Measurements from ENCODE around the gene YBX2.

The YBX2 gene

GRCh38 chr17:7330638-7331015 lies 36.2 kb upstream of the YBX2 start:
- H3K4me1 ChIP-seq (ENCODE audit: control insufficient read depth, insufficient read depth, low read length, poor library complexity, severe bottlenecking): no peaks in the 10 kb centered on the region
- H3K27ac ChIP-seq (ENCODE audit: low read depth, low read length, severe bottlenecking): peak overlapping the region; percentile 89
- no peaks in the 10 kb centered on the region for H3K9me3 ChIP-seq (ENCODE audit: control insufficient read depth, low read length)
- H3K4me3 ChIP-seq (ENCODE audit: extremely low read depth, insufficient read depth, low read length, poor library complexity, severe bottlenecking): peak overlapping the region; percentile 88
- WGBS, 2 experiments (ENCODE audit: insufficient coverage in 2 of 2): 78 to 81% methylated on average over 9 to 11 of the region's 13 CpGs
- H3K36me3 ChIP-seq (ENCODE audit: control insufficient read depth, insufficient read depth, low read length): peaks cover 17% of the 10 kb centered on the region

GRCh38 chr17:7329997-7330637 lies 35.7 kb upstream of the YBX2 start:
- Histone ChIP-seq H3K4me1 (ENCODE audit: control insufficient read depth, insufficient read depth, low read length, poor library complexity, severe bottlenecking) (no peaks in the 10 kb centered on the region), H3K36me3 (ENCODE audit: control insufficient read depth, insufficient read depth, low read length) (peaks cover 21% of the 10 kb centered on the region), H3K4me3 (ENCODE audit: extremely low read depth, insufficient read depth, low read length, poor library complexity, severe bottlenecking) (peak overlapping the region; percentile 88), H3K27ac (ENCODE audit: low read depth, low read length, severe bottlenecking) (peak overlapping the region; percentile 89), H3K9me3 (ENCODE audit: control insufficient read depth, low read length) (no peaks in the 10 kb centered on the region)
- WGBS, 2 experiments (ENCODE audit: insufficient coverage in 2 of 2): 5% methylated on average over 29 to 30 of the region's 34 CpGs

GRCh38 chr17:7329374-7329996 lies 35.0 kb upstream of the YBX2 start:
- WGBS, 2 experiments (ENCODE audit: insufficient coverage in 2 of 2): 0% methylated on average over 36 to 39 of the region's 43 CpGs

GRCh38 chr17:7328840-7329373 lies 34.5 kb upstream of the YBX2 start, which contains the start of gene NEURL4:
Gene NEURL4, minus strand, starts transcription at chr17:7329335. Its CDS starts 23 bp downstream, at chr17:7329312.
- WGBS, 2 experiments (ENCODE audit: insufficient coverage in 2 of 2): 0% methylated on average over 28 to 34 of the region's 50 CpGs
- peak within 1 kb of the TSS; percentile 89 for H3K27ac ChIP-seq (ENCODE audit: low read depth, low read length, severe bottlenecking)
- H3K4me1 ChIP-seq (ENCODE audit: control insufficient read depth, insufficient read depth, low read length, poor library complexity, severe bottlenecking): no peaks in the 10 kb centered on the region
- peak within 1 kb of the TSS; percentile 88 for H3K4me3 ChIP-seq (ENCODE audit: extremely low read depth, insufficient read depth, low read length, poor library complexity, severe bottlenecking)
- peaks cover 29% of the 10 kb centered on the region for H3K36me3 ChIP-seq (ENCODE audit: control insufficient read depth, insufficient read depth, low read length)
- no peaks in the 10 kb centered on the region for H3K9me3 ChIP-seq (ENCODE audit: control insufficient read depth, low read length)

More at GRCh38 chr17:7329374-7329996, 35.0 kb upstream of the YBX2 start:
- Histone ChIP-seq H3K9me3 (ENCODE audit: control insufficient read depth, low read length) (no peaks in the 10 kb centered on the region), H3K4me1 (ENCODE audit: control insufficient read depth, insufficient read depth, low read length, poor library complexity, severe bottlenecking) (no peaks in the 10 kb centered on the region), H3K36me3 (ENCODE audit: control insufficient read depth, insufficient read depth, low read length) (peaks cover 25% of the 10 kb centered on the region), H3K27ac (ENCODE audit: low read depth, low read length, severe bottlenecking) (peak overlapping the region; percentile 89), H3K4me3 (ENCODE audit: extremely low read depth, insufficient read depth, low read length, poor library complexity, severe bottlenecking) (peak overlapping the region; percentile 88)

GRCh38 chr17:7328009-7328408 lies 33.6 kb upstream of the YBX2 start:
- Histone ChIP-seq H3K4me1 (ENCODE audit: control insufficient read depth, insufficient read depth, low read length, poor library complexity, severe bottlenecking) (no peaks in the 10 kb centered on the region), H3K4me3 (ENCODE audit: extremely low read depth, insufficient read depth, low read length, poor library complexity, severe bottlenecking) (peak overlapping the region; percentile 88), H3K27ac (ENCODE audit: low read depth, low read length, severe bottlenecking) (no peak overlapping the region), H3K9me3 (ENCODE audit: control insufficient read depth, low read length) (no peaks in the 10 kb centered on the region), H3K36me3 (ENCODE audit: control insufficient read depth, insufficient read depth, low read length) (peaks cover 38% of the 10 kb centered on the region)
- WGBS, 2 experiments (ENCODE audit: insufficient coverage in 2 of 2): 100% methylated on average over 1 of the region's 1 CpG

GRCh38 chr17:7327501-7327900 lies 33.1 kb upstream of the YBX2 start:
- Histone ChIP-seq H3K4me3 (ENCODE audit: extremely low read depth, insufficient read depth, low read length, poor library complexity, severe bottlenecking) (no peak overlapping the region), H3K4me1 (ENCODE audit: control insufficient read depth, insufficient read depth, low read length, poor library complexity, severe bottlenecking) (no peaks in the 10 kb centered on the region), H3K36me3 (ENCODE audit: control insufficient read depth, insufficient read depth, low read length) (peaks cover 43% of the 10 kb centered on the region), H3K27ac (ENCODE audit: low read depth, low read length, severe bottlenecking) (no peak overlapping the region), H3K9me3 (ENCODE audit: control insufficient read depth, low read length) (no peaks in the 10 kb centered on the region)
- 95 to 98% methylated on average over 11 to 16 of the region's 17 CpGs for WGBS, 2 experiments (ENCODE audit: insufficient coverage in 2 of 2)

GRCh38 chr17:7327056-7327455 lies 32.6 kb upstream of the YBX2 start:
- peaks cover 47% of the 10 kb centered on the region for H3K36me3 ChIP-seq (ENCODE audit: control insufficient read depth, insufficient read depth, low read length)
- WGBS, 2 experiments (ENCODE audit: insufficient coverage in 2 of 2): 83% methylated on average over 1 of the region's 7 CpGs; no CpG with 5 or more reads in 1 of the 2 experiments

GRCh38 chr17:7326186-7326585 lies 31.7 kb upstream of the YBX2 start:
- no peaks in the 10 kb centered on the region for H3K4me1 ChIP-seq (ENCODE audit: control insufficient read depth, insufficient read depth, low read length, poor library complexity, severe bottlenecking)
- no peak overlapping the region for H3K27ac ChIP-seq (ENCODE audit: low read depth, low read length, severe bottlenecking)
- WGBS, 2 experiments (ENCODE audit: insufficient coverage in 2 of 2): 83 to 97% methylated on average over 5 to 6 of the region's 11 CpGs
- peaks cover 55% of the 10 kb centered on the region for H3K36me3 ChIP-seq (ENCODE audit: control insufficient read depth, insufficient read depth, low read length)
- H3K4me3 ChIP-seq (ENCODE audit: extremely low read depth, insufficient read depth, low read length, poor library complexity, severe bottlenecking): no peak overlapping the region
- H3K9me3 ChIP-seq (ENCODE audit: control insufficient read depth, low read length): no peaks in the 10 kb centered on the region

More at GRCh38 chr17:7327056-7327455, 32.6 kb upstream of the YBX2 start:
- H3K4me1 ChIP-seq (ENCODE audit: control insufficient read depth, insufficient read depth, low read length, poor library complexity, severe bottlenecking): no peaks in the 10 kb centered on the region
- H3K4me3 ChIP-seq (ENCODE audit: extremely low read depth, insufficient read depth, low read length, poor library complexity, severe bottlenecking): no peak overlapping the region
- H3K9me3 ChIP-seq (ENCODE audit: control insufficient read depth, low read length): no peaks in the 10 kb centered on the region
- no peak overlapping the region for H3K27ac ChIP-seq (ENCODE audit: low read depth, low read length, severe bottlenecking)

GRCh38 chr17:7325031-7325528 lies 30.6 kb upstream of the YBX2 start:
- Histone ChIP-seq H3K4me1 (ENCODE audit: control insufficient read depth, insufficient read depth, low read length, poor library complexity, severe bottlenecking) (no peaks in the 10 kb centered on the region), H3K4me3 (ENCODE audit: extremely low read depth, insufficient read depth, low read length, poor library complexity, severe bottlenecking) (no peak overlapping the region), H3K36me3 (ENCODE audit: control insufficient read depth, insufficient read depth, low read length) (peaks cover 66% of the 10 kb centered on the region), H3K9me3 (ENCODE audit: control insufficient read depth, low read length) (no peaks in the 10 kb centered on the region), H3K27ac (ENCODE audit: low read depth, low read length, severe bottlenecking) (no peak overlapping the region)
- WGBS, 2 experiments (ENCODE audit: insufficient coverage in 2 of 2): 97 to 100% methylated on average over 7 to 8 of the region's 19 CpGs

GRCh38 chr17:7324438-7324779 lies 30.0 kb upstream of the YBX2 start:
- no peak overlapping the region for H3K27ac ChIP-seq (ENCODE audit: low read depth, low read length, severe bottlenecking)
- no peak overlapping the region for H3K4me3 ChIP-seq (ENCODE audit: extremely low read depth, insufficient read depth, low read length, poor library complexity, severe bottlenecking)
- H3K36me3 ChIP-seq (ENCODE audit: control insufficient read depth, insufficient read depth, low read length): peaks cover 68% of the 10 kb centered on the region
- WGBS, 2 experiments (ENCODE audit: insufficient coverage in 2 of 2): 78 to 95% methylated on average over 3 of the region's 3 CpGs
- H3K9me3 ChIP-seq (ENCODE audit: control insufficient read depth, low read length): no peaks in the 10 kb centered on the region
- no peaks in the 10 kb centered on the region for H3K4me1 ChIP-seq (ENCODE audit: control insufficient read depth, insufficient read depth, low read length, poor library complexity, severe bottlenecking)

Data from mesodermal cell (in vitro differentiated cells).